ENCODE measurements around the gene SELENBP1. TPM values are rescaled to one million over a fixed set of nuclear protein-coding genes. Genes with fewer than 3 reads are reported as not detected.

The SELENBP1 gene
- total and polyA plus RNA-seq, 10 donors, result 17.3 to 114 (median 81.2) TPM

GRCh38 chr1:151347523-151348246 lies 24.8 kb downstream of the SELENBP1 start:
- Histone ChIP-seq H3K9me3 (peaks cover 0 to 18% (median 12%) of the 10 kb centered on the region in 8 donors), H3K27me3 (replicated peaks in 1 of 7) (no peaks in the 10 kb centered on the region), H3K4me3 (peak overlapping the region in 7 of 8 donors; percentile 53 to 88 (median 64)), H3K27ac (peak overlapping the region; percentile 87 to 98 (median 94)), H3K4me1 (peaks cover 13 to 50% (median 38%) of the 10 kb centered on the region in 6 donors), H3K36me3 (peaks cover 0 to 34% (median 28%) of the 10 kb centered on the region in 6 donors)
- TF ChIP-seq CTCF (IDR thresholded peaks at IDR 0.05 in 8 of 11, conservative IDR thresholded peaks at IDR 0.05 in 3 of 11) (no peak), POLR2AphosphoS5 (IDR thresholded peaks at IDR 0.05) (no peak), POLR2A (IDR thresholded peaks at IDR 0.05) (no peak)
- 26 to 32% (median 27%) methylated on average over 12 of the region's 12 CpGs for WGBS, 5 donors
- intact Hi-C loops (cut with DNase I; ENCODE audit: low total_unique reads), result loop anchor here (10.0 kb wide), 1 partner anchor 63 kb away; the partner anchor contains the start of gene ZNF687
- DNase-seq, result no peak

- H3K36me3 ChIP-seq, result peaks cover 0 to 42% (median 35%) of the 10 kb centered on the region in 6 donors
- no peaks in the 10 kb centered on the region for H3K27me3 ChIP-seq (replicated peaks in 1 of 7)
- 0 to 1% (median 0%) methylated on average over 37 to 38 of the region's 38 CpGs for WGBS, 5 donors
- intact Hi-C loops (cut with DNase I; ENCODE audit: low total_unique reads), result loop anchor here (10.0 kb wide), 1 partner anchor 62 kb away; the partner anchor contains the start of gene ZNF687
- DNase-seq, result peak; percentile 97
- H3K4me3 ChIP-seq, result peak within 1 kb of the TSS; percentile 53 to 88 (median 62)
- H3K4me1 ChIP-seq, result peaks cover 13 to 57% (median 41%) of the 10 kb centered on the region in 6 donors
- TF ChIP-seq CTCF (IDR thresholded peaks at IDR 0.05 in 8 of 11, conservative IDR thresholded peaks at IDR 0.05 in 3 of 11) (peak in 1 of 11 experiments; percentile 37), POLR2AphosphoS5 (IDR thresholded peaks at IDR 0.05) (peak; percentile 76 to 94 (median 90)), POLR2A (IDR thresholded peaks at IDR 0.05) (peak in 2 of 3 donors; percentile 30 to 70)
- H3K9me3 ChIP-seq, result peaks cover 0 to 17% (median 12%) of the 10 kb centered on the region in 8 donors
- peak within 1 kb of the TSS; percentile 87 to 98 (median 94) for H3K27ac ChIP-seq
These were observed 25.6 kb downstream of the SELENBP1 start, which contains the start of gene RFX5 for GRCh38 chr1:151346769-151347522. TSS of gene RFX5 (minus strand) at chr1:151347252. CDS start at chr1:151346320, 932 bp downstream.

- Histone ChIP-seq H3K27ac (peak overlapping the region; percentile 87 to 98 (median 94)), H3K4me1 (peaks cover 13 to 64% (median 41%) of the 10 kb centered on the region in 6 donors), H3K36me3 (peaks cover 0 to 48% (median 37%) of the 10 kb centered on the region in 6 donors), H3K9me3 (peaks cover 0 to 10% (median 5%) of the 10 kb centered on the region in 8 donors), H3K27me3 (replicated peaks in 1 of 7) (no peaks in the 10 kb centered on the region), H3K4me3 (peak overlapping the region; percentile 53 to 88 (median 62))
- WGBS, 5 donors, result 30 to 41% (median 36%) methylated on average over 7 of the region's 7 CpGs
- intact Hi-C loops (cut with DNase I; ENCODE audit: low total_unique reads), result loop anchor here (10.0 kb wide), 1 partner anchor 61 kb away; the partner anchor contains the start of gene ZNF687
- DNase-seq, result no peak
- TF ChIP-seq POLR2AphosphoS5 (IDR thresholded peaks at IDR 0.05) (no peak), CTCF (IDR thresholded peaks at IDR 0.05 in 8 of 11, conservative IDR thresholded peaks at IDR 0.05 in 3 of 11) (no peak), POLR2A (IDR thresholded peaks at IDR 0.05) (no peak)
These were observed 26.3 kb downstream of the SELENBP1 start for GRCh38 chr1:151346082-151346768.

Data from spleen (tissue), 11 donors.